GM11168 (cell line): Measurements from ENCODE around the gene TSHR.
"Not testable (repeated sequence)": the region's sequence is repeated elsewhere in the genome, so short reads cannot be mapped to it uniquely, and the experiment has no call there.

ENCODE experiments used
- in situ Hi-C: fragments of 300-500 bp; cut with MboI; formaldehyde crosslinking; loops from one replicate; pipeline ENCODE4 v1.12.0; 2022; ENCODE audit warnings: low sequenced_read_pairs; ENCODE audit not compliant: unreplicated experiment

Gene TSHR

GRCh38 chr14:80946797-80947196 lies 8.6 kb upstream of the TSHR start:
- in situ Hi-C loops: loop anchor here (5.0 kb wide), 1 partner anchor 36 kb away; no protein-coding TSS in a partner anchor

- in situ Hi-C loops: loop anchor here (5.0 kb wide), 1 partner anchor 34 kb away; no protein-coding TSS in a partner anchor
Measured at GRCh38 chr14:80948291-80948690, 7.1 kb upstream of the TSHR start.

GRCh38 chr14:80951491-80951890 lies 3.9 kb upstream of the TSHR start:
- in situ Hi-C loops: no loop called here

- in situ Hi-C loops: not testable (repeated sequence)
Measured at GRCh38 chr14:80953211-80953610, 2.2 kb upstream of the TSHR start.

- in situ Hi-C loops: no loop called here
Measured at GRCh38 chr14:80954687-80955299, 628 bp upstream of the TSHR start.

- in situ Hi-C loops: no loop called here
Measured at GRCh38 chr14:80956102-80956501, 681 bp downstream of the TSHR start.

- in situ Hi-C loops: no loop called here
Measured at GRCh38 chr14:80956922-80957321, 1.5 kb downstream of the TSHR start.

GRCh38 chr14:80957613-80958012 lies 2.2 kb downstream of the TSHR start:
- in situ Hi-C loops: no loop called here

GRCh38 chr14:80958226-80958625 lies 2.8 kb downstream of the TSHR start:
- in situ Hi-C loops: no loop called here

- in situ Hi-C loops: no loop called here
Measured at GRCh38 chr14:80958939-80959338, 3.5 kb downstream of the TSHR start.

GRCh38 chr14:80959496-80959895 lies 4.1 kb downstream of the TSHR start:
- in situ Hi-C loops: no loop called here

GRCh38 chr14:80965037-80965436 lies 9.6 kb downstream of the TSHR start:
- in situ Hi-C loops: no loop called here

- in situ Hi-C loops: no loop called here
Measured at GRCh38 chr14:80973931-80974641, 18.7 kb downstream of the TSHR start.

GRCh38 chr14:80974679-80975078 lies 19.3 kb downstream of the TSHR start:
- in situ Hi-C loops: loop anchor here (25.0 kb wide), 1 partner anchor 488 kb away; no protein-coding TSS in a partner anchor

GRCh38 chr14:80977221-80977620 lies 21.8 kb downstream of the TSHR start:
- in situ Hi-C loops: loop anchor here (25.0 kb wide), 1 partner anchor 485 kb away; no protein-coding TSS in a partner anchor

- in situ Hi-C loops: loop anchor here (25.0 kb wide), 1 partner anchor 484 kb away; no protein-coding TSS in a partner anchor
Measured at GRCh38 chr14:80978403-80978802, 23.0 kb downstream of the TSHR start.

- in situ Hi-C loops: loop anchor here (5.0 to 25.0 kb wide), 2 partner anchors 33 to 482 kb away; no protein-coding TSS in a partner anchor
Measured at GRCh38 chr14:80979951-80980350, 24.5 kb downstream of the TSHR start.

- in situ Hi-C loops: loop anchor here (5.0 to 25.0 kb wide), 2 partner anchors 34 to 481 kb away; no protein-coding TSS in a partner anchor
Measured at GRCh38 chr14:80981156-80981555, 25.7 kb downstream of the TSHR start.

- in situ Hi-C loops: loop anchor here (5.0 to 25.0 kb wide), 2 partner anchors 34 to 481 kb away; no protein-coding TSS in a partner anchor
Measured at GRCh38 chr14:80981673-80982072, 26.3 kb downstream of the TSHR start.

GRCh38 chr14:80982711-80983110 lies 27.3 kb downstream of the TSHR start:
- in situ Hi-C loops: loop anchor here (5.0 to 25.0 kb wide), 2 partner anchors 35 to 480 kb away; no protein-coding TSS in a partner anchor
